MM.1S (cell line): ENCODE results near the gene EFNA5.

ENCODE experiments used
- DNase-seq: peaks from one replicate; pipeline ENCODE4 v3.0.0-alpha.2; 2015
- H2AFZ ChIP-seq: fragments of 300-600 bp; sonication (generic); 2 replicates; pipeline ENCODE4 v1.6.0; 2016; ENCODE audit warnings: antibody characterized with exemption, low read length
- H3F3A ChIP-seq: fragments of 300-600 bp; sonication (generic); 2 replicates; pipeline ENCODE4 v1.6.1; 2016; ENCODE audit warnings: mild to moderate bottlenecking, antibody characterized with exemption, low read length, moderate library complexity, mixed read lengths; ENCODE audit not compliant: insufficient read depth
- H3K27ac ChIP-seq: fragments of 300-600 bp; sonication (generic); 2 replicates; pipeline ENCODE4 v1.5.1; 2016; ENCODE audit warnings: mild to moderate bottlenecking, low read length
- H3K27me3 ChIP-seq: fragments of 300-600 bp; sonication (generic); replicated peaks from 2 replicates; pipeline ENCODE4 v1.6.0; 2016; ENCODE audit warnings: low read length; ENCODE audit not compliant: insufficient read depth
- H3K36me3 ChIP-seq: fragments of 300-600 bp; sonication (generic); replicated peaks from 2 replicates; pipeline ENCODE4 v1.6.1; 2016; ENCODE audit warnings: mild to moderate bottlenecking, low read length, mixed read lengths; ENCODE audit not compliant: insufficient read depth
- H3K4me1 ChIP-seq: fragments of 300-600 bp; sonication (generic); 2 replicates; pipeline ENCODE4 v1.6.1; 2016; ENCODE audit warnings: low read length, mixed read lengths
- H3K4me2 ChIP-seq: fragments of 300-600 bp; sonication (generic); 2 replicates; pipeline ENCODE4 v1.6.0; 2016; ENCODE audit warnings: low read depth, low read length
- H3K4me3 ChIP-seq: fragments of 300-600 bp; sonication (generic); 2 replicates; pipeline ENCODE4 v1.5.1; 2016; ENCODE audit warnings: low read length, mixed read lengths
- H3K79me2 ChIP-seq: fragments of 300-600 bp; sonication (generic); 2 replicates; pipeline ENCODE4 v1.6.1; 2016; ENCODE audit warnings: mixed run types, low read length, mixed read lengths
- H3K9ac ChIP-seq: fragments of 300-600 bp; sonication (generic); 2 replicates; pipeline ENCODE4 v1.6.1; 2016; ENCODE audit warnings: low read length, mixed read lengths
- H3K9me2 ChIP-seq: fragments of 300-600 bp; sonication (generic); replicated peaks from 2 replicates; pipeline ENCODE4 v1.6.1; 2016; ENCODE audit warnings: mild to moderate bottlenecking, low read length, mixed read lengths; ENCODE audit not compliant: insufficient read depth
- H3K9me3 ChIP-seq: fragments of 300-600 bp; sonication (generic); replicated peaks from 2 replicates; pipeline ENCODE4 v1.6.1; 2016; ENCODE audit warnings: mild to moderate bottlenecking, low read length, mixed read lengths; ENCODE audit not compliant: insufficient read depth
- H4K20me1 ChIP-seq: fragments of 300-600 bp; sonication (generic); 2 replicates; pipeline ENCODE4 v1.6.1; 2016; ENCODE audit warnings: mild to moderate bottlenecking, low read length, moderate library complexity, mixed read lengths; ENCODE audit not compliant: insufficient read depth
- EZH2 ChIP-seq: fragments of 300-600 bp; sonication (generic); optimal IDR thresholded peaks from 2 replicates; pipeline ENCODE3; 2017; ENCODE audit warnings: low read depth, mild to moderate bottlenecking, antibody characterized with exemption, low read length, mixed read lengths
- EZH2phosphoT487 ChIP-seq: fragments of 300-600 bp; sonication (generic); IDR thresholded peaks from 2 replicates; pipeline ENCODE4 v1.6.1; 2018; ENCODE audit warnings: antibody characterized with exemption, low read length
- TF ChIP-seq, protein P1 (sequence below): fragments of 300-600 bp; sonication (generic); IDR thresholded peaks from 2 replicates; pipeline ENCODE4 v1.5.1; 2016; ENCODE audit warnings: antibody characterized with exemption, low read length, mixed read lengths

EFNA5 gene

DNA sequence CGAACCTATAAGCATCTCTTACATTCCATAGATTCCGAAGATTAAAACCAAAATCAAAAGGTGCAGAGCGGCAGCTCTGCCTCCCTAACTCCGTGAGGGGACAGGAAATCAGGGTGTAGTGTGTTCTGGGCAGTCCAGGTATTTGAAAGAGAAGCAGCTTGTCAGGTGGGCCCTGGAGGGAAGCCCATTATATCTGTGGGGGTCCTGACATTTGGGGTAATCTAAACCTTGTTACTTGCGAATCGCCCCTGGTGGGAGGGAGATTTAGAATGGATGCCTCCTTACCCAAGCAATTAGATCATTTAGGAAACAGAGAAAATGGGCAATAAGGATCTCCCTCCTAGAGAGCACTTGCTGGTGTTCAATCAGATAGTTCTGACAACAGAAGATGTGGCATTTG lies 126.9 kb downstream of the EFNA5 start:
- Histone ChIP-seq H3F3A (no peaks in the 10 kb centered on the region), H3K36me3 (no peaks in the 10 kb centered on the region), H3K4me3 (no peak overlapping the region), H2AFZ (no peak overlapping the region), H3K9me2 (no peaks in the 10 kb centered on the region), H3K79me2 (no peaks in the 10 kb centered on the region), H3K9ac (no peak overlapping the region), H3K4me2 (no peak overlapping the region), H3K27me3 (no peaks in the 10 kb centered on the region), H4K20me1 (no peaks in the 10 kb centered on the region), H3K9me3 (no peaks in the 10 kb centered on the region), H3K4me1 (no peaks in the 10 kb centered on the region), H3K27ac (no peak overlapping the region)
- TF ChIP-seq, protein P1, sequence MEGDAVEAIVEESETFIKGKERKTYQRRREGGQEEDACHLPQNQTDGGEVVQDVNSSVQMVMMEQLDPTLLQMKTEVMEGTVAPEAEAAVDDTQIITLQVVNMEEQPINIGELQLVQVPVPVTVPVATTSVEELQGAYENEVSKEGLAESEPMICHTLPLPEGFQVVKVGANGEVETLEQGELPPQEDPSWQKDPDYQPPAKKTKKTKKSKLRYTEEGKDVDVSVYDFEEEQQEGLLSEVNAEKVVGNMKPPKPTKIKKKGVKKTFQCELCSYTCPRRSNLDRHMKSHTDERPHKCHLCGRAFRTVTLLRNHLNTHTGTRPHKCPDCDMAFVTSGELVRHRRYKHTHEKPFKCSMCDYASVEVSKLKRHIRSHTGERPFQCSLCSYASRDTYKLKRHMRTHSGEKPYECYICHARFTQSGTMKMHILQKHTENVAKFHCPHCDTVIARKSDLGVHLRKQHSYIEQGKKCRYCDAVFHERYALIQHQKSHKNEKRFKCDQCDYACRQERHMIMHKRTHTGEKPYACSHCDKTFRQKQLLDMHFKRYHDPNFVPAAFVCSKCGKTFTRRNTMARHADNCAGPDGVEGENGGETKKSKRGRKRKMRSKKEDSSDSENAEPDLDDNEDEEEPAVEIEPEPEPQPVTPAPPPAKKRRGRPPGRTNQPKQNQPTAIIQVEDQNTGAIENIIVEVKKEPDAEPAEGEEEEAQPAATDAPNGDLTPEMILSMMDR, result no peak
- no peak for TF ChIP-seq EZH2phosphoT487
- no peak for TF ChIP-seq EZH2
- DNase-seq, result no peak

DNA sequence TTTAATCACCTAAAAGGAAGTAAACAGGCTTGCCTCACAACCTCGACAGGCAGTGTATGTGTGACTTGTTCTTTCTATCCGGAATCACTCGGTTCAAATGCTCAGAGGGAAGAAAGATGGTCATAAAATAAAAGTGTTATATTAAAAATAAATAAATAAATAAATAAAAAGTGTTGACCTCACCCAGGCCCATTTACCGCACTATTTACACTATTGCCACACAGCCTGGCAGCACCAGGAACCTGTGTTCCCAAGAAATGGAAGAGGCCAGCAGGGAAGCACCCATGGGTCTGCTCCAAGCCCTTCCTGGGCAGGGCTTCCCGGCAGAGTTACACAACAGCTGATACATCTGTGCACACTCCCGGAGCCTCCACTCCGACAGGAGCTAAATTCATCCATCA lies 127.9 kb downstream of the EFNA5 start:
- H3K9ac ChIP-seq, result no peak overlapping the region
- H3K4me3 ChIP-seq, result no peak overlapping the region
- no peaks in the 10 kb centered on the region for H3K4me1 ChIP-seq
- no peak overlapping the region for H3K27ac ChIP-seq
- no peaks in the 10 kb centered on the region for H3K9me3 ChIP-seq
- no peaks in the 10 kb centered on the region for H3F3A ChIP-seq
- H3K27me3 ChIP-seq, result no peaks in the 10 kb centered on the region
- no peak overlapping the region for H3K4me2 ChIP-seq
- TF ChIP-seq EZH2 (no peak), EZH2phosphoT487 (no peak)
- TF ChIP-seq, protein P1, result no peak
- no peak for DNase-seq
- H3K36me3 ChIP-seq, result no peaks in the 10 kb centered on the region
- H3K9me2 ChIP-seq, result no peaks in the 10 kb centered on the region
- no peaks in the 10 kb centered on the region for H3K79me2 ChIP-seq
- H2AFZ ChIP-seq, result no peak overlapping the region
- H4K20me1 ChIP-seq, result no peaks in the 10 kb centered on the region

DNA sequence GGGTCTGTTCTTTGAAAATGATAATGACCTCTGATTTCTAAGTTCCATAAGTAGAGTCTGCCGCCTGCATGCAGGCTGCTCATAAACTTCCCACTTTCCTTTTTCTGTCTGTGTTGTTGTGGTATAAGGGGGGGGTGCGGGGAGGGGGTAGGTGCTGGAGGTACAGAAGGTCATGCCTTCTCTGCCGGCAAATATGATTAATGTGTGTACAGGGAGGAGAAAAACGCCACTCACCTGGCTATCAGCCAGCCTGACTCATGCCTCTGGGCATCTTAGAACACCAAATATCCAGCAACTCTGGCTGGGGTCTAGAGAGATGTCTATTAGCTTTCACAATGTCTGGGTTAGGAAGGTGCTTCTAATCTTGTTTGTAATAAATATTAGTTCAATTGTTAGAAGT lies 128.3 kb downstream of the EFNA5 start:
- H3K4me2 ChIP-seq, result no peak overlapping the region
- H3K27ac ChIP-seq, result no peak overlapping the region
- no peaks in the 10 kb centered on the region for H3K9me3 ChIP-seq
- DNase-seq, result no peak
- H3K9me2 ChIP-seq, result no peaks in the 10 kb centered on the region
- H3F3A ChIP-seq, result no peaks in the 10 kb centered on the region
- no peaks in the 10 kb centered on the region for H3K4me1 ChIP-seq
- no peaks in the 10 kb centered on the region for H4K20me1 ChIP-seq
- no peaks in the 10 kb centered on the region for H3K27me3 ChIP-seq
- no peak overlapping the region for H3K4me3 ChIP-seq
- H3K79me2 ChIP-seq, result no peaks in the 10 kb centered on the region
- H3K36me3 ChIP-seq, result no peaks in the 10 kb centered on the region
- H3K9ac ChIP-seq, result no peak overlapping the region
- TF ChIP-seq EZH2 (no peak), EZH2phosphoT487 (no peak)
- TF ChIP-seq, protein P1, result no peak
- H2AFZ ChIP-seq, result no peak overlapping the region
